ENCODE data around the gene MMUT. TPM values are rescaled to one million over a fixed set of nuclear protein-coding genes. Genes with fewer than 3 reads are reported as not detected.
A peak's percentile ranks its signal among the peaks of the same experiment; 100 is the strongest.

MMUT gene
- total RNA-seq, 1 experiment from 2014 or later, result 11.1 TPM

- ChIA-PET CTCF (no interaction called here), POLR2A (no interaction called here)
- Mint-ChIP-seq H3K36me3 (ENCODE audit: insufficient read depth, unreplicated experiment) (no peaks in the 10 kb centered on the region), H3K27ac (ENCODE audit: unreplicated experiment) (no peak overlapping the region), H3K27me3 (ENCODE audit: insufficient read depth, unreplicated experiment) (no peaks in the 10 kb centered on the region), H3K4me1 (ENCODE audit: low read depth, unreplicated experiment) (no peaks in the 10 kb centered on the region), H3K4me3 (ENCODE audit: unreplicated experiment) (no peak overlapping the region), H3K9me3 (ENCODE audit: unreplicated experiment) (no peaks in the 10 kb centered on the region)
- Histone ChIP-seq H3K4me3 (ENCODE audit: low read depth, low read length) (no peak overlapping the region), H3K9me3 (no peaks in the 10 kb centered on the region), H3K36me3 (ENCODE audit: control insufficient read depth, insufficient read depth, low read length) (no peaks in the 10 kb centered on the region), H3K27me3 (replicated peaks; ENCODE audit: control insufficient read depth, insufficient read depth, low read length) (no peaks in the 10 kb centered on the region), H3K4me1 (no peaks in the 10 kb centered on the region)
- TF ChIP-seq CTCF (IDR thresholded peaks at IDR 0.05; ENCODE audit: insufficient read depth in 1 of 2, low read depth in 1 of 2, low read length in 1 of 2, severe bottlenecking in 1 of 2, unreplicated experiment in 1 of 2), result peak in 1 of 2 experiments; percentile 6
- DNase-seq, result no peak
- intact Hi-C loops (cut with micrococcal nuclease; ENCODE audit: unreplicated experiment), result loop anchor here (2.0 kb wide), 1 partner anchor 1337 kb away; no protein-coding TSS in a partner anchor
- no TSS peak for BruUV-seq (replicated peaks)
Measured at GRCh38 chr6:49423817-49424216, 39.2 kb downstream of the MMUT start.

- no peaks in the 10 kb centered on the region for H3K27me3 Mint-ChIP-seq (ENCODE audit: insufficient read depth, unreplicated experiment)
- no TSS peak for BruUV-seq (replicated peaks)
- H3K27ac Mint-ChIP-seq (ENCODE audit: unreplicated experiment), result no peak overlapping the region
- H3K4me3 Mint-ChIP-seq (ENCODE audit: unreplicated experiment), result no peak overlapping the region
- Histone ChIP-seq H3K4me3 (ENCODE audit: low read depth, low read length) (no peak overlapping the region), H3K36me3 (ENCODE audit: control insufficient read depth, insufficient read depth, low read length) (no peaks in the 10 kb centered on the region), H3K9me3 (no peaks in the 10 kb centered on the region), H3K27me3 (replicated peaks; ENCODE audit: control insufficient read depth, insufficient read depth, low read length) (no peaks in the 10 kb centered on the region), H3K4me1 (peaks cover 17% of the 10 kb centered on the region)
- ChIA-PET POLR2A (no interaction called here), CTCF (no interaction called here)
- intact Hi-C loops (cut with micrococcal nuclease; ENCODE audit: unreplicated experiment), result no loop called here
- no peaks in the 10 kb centered on the region for H3K36me3 Mint-ChIP-seq (ENCODE audit: insufficient read depth, unreplicated experiment)
- peaks cover 16% of the 10 kb centered on the region for H3K4me1 Mint-ChIP-seq (ENCODE audit: low read depth, unreplicated experiment)
- H3K9me3 Mint-ChIP-seq (ENCODE audit: unreplicated experiment), result no peaks in the 10 kb centered on the region
- no peak for DNase-seq
- no peak for TF ChIP-seq CTCF (IDR thresholded peaks at IDR 0.05; ENCODE audit: insufficient read depth in 1 of 2, low read depth in 1 of 2, low read length in 1 of 2, severe bottlenecking in 1 of 2, unreplicated experiment in 1 of 2)
Measured at GRCh38 chr6:49416195-49416594, 46.9 kb downstream of the MMUT start.

- Mint-ChIP-seq H3K36me3 (ENCODE audit: insufficient read depth, unreplicated experiment) (no peaks in the 10 kb centered on the region), H3K4me1 (ENCODE audit: low read depth, unreplicated experiment) (peaks cover 16% of the 10 kb centered on the region), H3K4me3 (ENCODE audit: unreplicated experiment) (no peak overlapping the region), H3K27ac (ENCODE audit: unreplicated experiment) (no peak overlapping the region), H3K27me3 (ENCODE audit: insufficient read depth, unreplicated experiment) (no peaks in the 10 kb centered on the region), H3K9me3 (ENCODE audit: unreplicated experiment) (no peaks in the 10 kb centered on the region)
- Histone ChIP-seq H3K36me3 (ENCODE audit: control insufficient read depth, insufficient read depth, low read length) (no peaks in the 10 kb centered on the region), H3K27me3 (replicated peaks; ENCODE audit: control insufficient read depth, insufficient read depth, low read length) (no peaks in the 10 kb centered on the region), H3K4me3 (ENCODE audit: low read depth, low read length) (no peak overlapping the region), H3K9me3 (no peaks in the 10 kb centered on the region), H3K4me1 (peaks cover 17% of the 10 kb centered on the region)
- no peak for DNase-seq
- intact Hi-C loops (cut with micrococcal nuclease; ENCODE audit: unreplicated experiment), result no loop called here
- CTCF ChIA-PET, result no interaction called here
- POLR2A ChIA-PET, result no interaction called here
- no peak for TF ChIP-seq CTCF (IDR thresholded peaks at IDR 0.05; ENCODE audit: insufficient read depth in 1 of 2, low read depth in 1 of 2, low read length in 1 of 2, severe bottlenecking in 1 of 2, unreplicated experiment in 1 of 2)
- BruUV-seq (replicated peaks), result no TSS peak
Measured at GRCh38 chr6:49415358-49415757, 47.7 kb downstream of the MMUT start.
